ENCODE data around the gene ABHD15.

ABHD15 gene

GRCh38 chr17:29583324-29584248, 16.7 kb upstream of the ABHD15 start:
- TF ChIP-seq TAF1 (IDR thresholded peaks at IDR 0.05; ENCODE audit: low read depth), result no peak

DNA sequence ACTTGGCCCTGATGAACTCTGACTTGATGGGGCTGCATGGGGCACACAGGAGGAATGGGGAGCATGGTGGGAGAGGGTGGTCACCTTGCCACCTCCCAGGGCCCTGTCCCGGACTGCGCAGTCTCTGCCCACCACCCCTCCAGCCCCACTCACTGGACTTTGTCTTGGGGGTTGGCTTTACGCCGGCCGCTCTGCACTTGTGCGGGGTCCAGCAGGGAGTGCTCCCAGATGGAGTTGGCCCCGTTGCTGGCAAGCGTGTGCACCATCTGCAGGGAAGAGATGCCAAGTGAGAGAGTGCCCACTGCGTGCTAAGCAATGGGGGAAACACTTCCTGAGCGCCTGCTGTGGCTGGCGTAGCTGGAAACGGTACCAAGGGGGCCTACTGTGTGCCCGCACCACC, 15.9 kb upstream of the ABHD15 start:
- TF ChIP-seq CEBPB (IDR thresholded peaks at IDR 0.05) (no peak), USF1 (IDR thresholded peaks at IDR 0.05) (no peak), MAX (IDR thresholded peaks at IDR 0.05) (no peak), TCF12 (IDR thresholded peaks at IDR 0.05; ENCODE audit: low read depth) (no peak), ZBTB7A (IDR thresholded peaks at IDR 0.05; ENCODE audit: low read depth) (no peak), NFIC (IDR thresholded peaks at IDR 0.05) (no peak), TAF1 (IDR thresholded peaks at IDR 0.05; ENCODE audit: low read depth) (no peak), TEAD4 (IDR thresholded peaks at IDR 0.05) (no peak), YY1 (IDR thresholded peaks at IDR 0.05; ENCODE audit: low read depth) (no peak), EP300 (IDR thresholded peaks at IDR 0.05; ENCODE audit: borderline replicate concordance) (no peak), FOXM1 (IDR thresholded peaks at IDR 0.05; ENCODE audit: borderline replicate concordance, low read depth) (no peak), RAD21 (IDR thresholded peaks at IDR 0.05; ENCODE audit: low read depth) (no peak), CREB1 (IDR thresholded peaks at IDR 0.05; ENCODE audit: low read depth) (no peak), REST (IDR thresholded peaks at IDR 0.05; ENCODE audit: low read depth) (no peak)

- TF ChIP-seq ZBTB7A (IDR thresholded peaks at IDR 0.05; ENCODE audit: low read depth) (no peak), TCF12 (IDR thresholded peaks at IDR 0.05; ENCODE audit: low read depth) (no peak), MAX (IDR thresholded peaks at IDR 0.05) (no peak), FOXM1 (IDR thresholded peaks at IDR 0.05; ENCODE audit: borderline replicate concordance, low read depth) (no peak), TEAD4 (IDR thresholded peaks at IDR 0.05) (no peak), NFIC (IDR thresholded peaks at IDR 0.05) (no peak), REST (IDR thresholded peaks at IDR 0.05; ENCODE audit: low read depth) (no peak), RAD21 (IDR thresholded peaks at IDR 0.05; ENCODE audit: low read depth) (no peak), EP300 (IDR thresholded peaks at IDR 0.05; ENCODE audit: borderline replicate concordance) (no peak), TAF1 (IDR thresholded peaks at IDR 0.05; ENCODE audit: low read depth) (no peak), USF1 (IDR thresholded peaks at IDR 0.05) (no peak), CREB1 (IDR thresholded peaks at IDR 0.05; ENCODE audit: low read depth) (no peak), YY1 (IDR thresholded peaks at IDR 0.05; ENCODE audit: low read depth) (no peak), CEBPB (IDR thresholded peaks at IDR 0.05) (no peak)
Measured at GRCh38 chr17:29582254-29582765, 15.5 kb upstream of the ABHD15 start.

DNA sequence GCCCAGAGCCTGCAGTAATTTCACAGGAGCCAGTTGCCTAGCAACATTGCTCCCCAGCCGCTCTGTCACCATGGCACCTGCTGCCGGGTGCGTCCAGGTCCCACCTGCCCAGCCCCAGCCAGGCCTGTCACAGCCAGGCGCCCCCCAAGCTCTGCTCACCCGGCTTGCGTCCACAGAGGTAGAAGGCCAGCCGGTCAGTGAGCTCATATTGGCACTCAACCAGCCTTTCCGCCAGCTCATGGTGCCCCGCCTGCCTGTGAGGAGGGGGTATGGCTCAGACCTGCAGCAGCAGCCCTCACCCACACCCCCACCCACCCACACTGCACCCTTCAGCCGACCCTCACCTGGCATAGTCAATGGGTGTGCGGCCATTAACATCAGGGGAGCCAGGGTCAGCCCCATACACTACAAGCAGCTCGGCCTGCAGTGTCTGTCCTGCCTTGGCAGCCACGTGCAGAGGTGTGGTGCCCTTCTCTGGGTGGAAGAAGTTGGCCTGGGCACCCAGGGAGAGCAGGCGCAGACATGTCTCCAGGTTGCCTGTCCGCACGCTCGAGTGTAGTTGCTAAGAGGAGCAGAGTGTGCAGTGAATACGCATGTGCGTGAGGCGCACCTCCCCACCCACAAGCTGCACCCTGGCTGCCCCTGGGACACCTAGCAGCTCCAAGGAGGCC, 14.9 kb upstream of the ABHD15 start:
- TF ChIP-seq YY1 (IDR thresholded peaks at IDR 0.05; ENCODE audit: low read depth) (no peak), TAF1 (IDR thresholded peaks at IDR 0.05; ENCODE audit: low read depth) (no peak), FOXM1 (IDR thresholded peaks at IDR 0.05; ENCODE audit: borderline replicate concordance, low read depth) (no peak), EGR1 (IDR thresholded peaks at IDR 0.05) (no peak), CEBPB (IDR thresholded peaks at IDR 0.05) (no peak), REST (IDR thresholded peaks at IDR 0.05; ENCODE audit: low read depth) (no peak), MAX (IDR thresholded peaks at IDR 0.05) (no peak), TEAD4 (IDR thresholded peaks at IDR 0.05) (no peak), EP300 (IDR thresholded peaks at IDR 0.05; ENCODE audit: borderline replicate concordance) (no peak), TCF12 (IDR thresholded peaks at IDR 0.05; ENCODE audit: low read depth) (no peak), NFIC (IDR thresholded peaks at IDR 0.05) (no peak), ZBTB7A (IDR thresholded peaks at IDR 0.05; ENCODE audit: low read depth) (no peak), CREB1 (IDR thresholded peaks at IDR 0.05; ENCODE audit: low read depth) (no peak), RAD21 (IDR thresholded peaks at IDR 0.05; ENCODE audit: low read depth) (no peak), USF1 (IDR thresholded peaks at IDR 0.05) (no peak)
